HUDEP-2 (cell line): Measurements from ENCODE around the gene WNT9B.

Experiments
- DNase-seq, 76 experiments: peaks; one replicate each; lab custom pipeline; 2025; ENCODE audit not compliant: unreplicated experiment in 76 of 76; lab: John Stamatoyannopoulos, UW

The WNT9B gene, protein sequence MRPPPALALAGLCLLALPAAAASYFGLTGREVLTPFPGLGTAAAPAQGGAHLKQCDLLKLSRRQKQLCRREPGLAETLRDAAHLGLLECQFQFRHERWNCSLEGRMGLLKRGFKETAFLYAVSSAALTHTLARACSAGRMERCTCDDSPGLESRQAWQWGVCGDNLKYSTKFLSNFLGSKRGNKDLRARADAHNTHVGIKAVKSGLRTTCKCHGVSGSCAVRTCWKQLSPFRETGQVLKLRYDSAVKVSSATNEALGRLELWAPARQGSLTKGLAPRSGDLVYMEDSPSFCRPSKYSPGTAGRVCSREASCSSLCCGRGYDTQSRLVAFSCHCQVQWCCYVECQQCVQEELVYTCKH

DNA sequence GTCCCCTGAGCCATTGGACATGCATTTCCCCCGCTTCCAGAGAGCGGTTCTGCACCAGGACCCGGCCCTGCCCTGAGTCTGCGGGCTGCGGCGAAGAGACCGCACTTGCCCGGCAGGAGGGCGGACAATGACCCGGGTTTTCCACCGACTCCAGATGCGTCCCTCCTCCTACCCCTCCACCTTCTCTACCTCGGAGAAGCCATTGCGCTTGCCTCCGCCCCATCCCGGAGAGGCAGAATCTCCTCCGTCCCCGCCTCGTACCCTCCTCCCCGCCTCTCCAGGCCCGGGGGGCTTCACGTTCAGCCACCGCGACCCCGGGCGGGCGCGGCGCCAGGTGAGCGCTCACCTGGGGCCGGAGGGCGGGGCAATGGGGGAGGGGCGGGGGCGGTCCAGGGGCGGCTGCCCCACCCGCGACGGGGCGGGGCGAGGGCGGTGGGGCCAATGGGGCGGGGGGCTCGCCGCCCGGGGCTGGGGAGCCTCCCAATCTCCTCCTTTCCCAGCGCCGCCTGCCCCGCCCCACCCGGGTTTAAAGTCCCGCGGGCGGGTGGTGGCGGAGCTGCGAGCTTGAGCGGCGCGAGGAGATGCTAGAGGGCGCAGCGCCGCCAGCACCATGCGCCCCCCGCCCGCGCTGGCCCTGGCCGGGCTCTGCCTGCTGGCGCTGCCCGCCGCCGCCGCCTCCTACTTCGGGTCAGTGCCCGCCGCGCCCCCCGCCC, at the start of gene WNT9B:
WNT9B (plus strand) TSS at position 555 of the 713 bp plus-strand sequence; CDS start at position 611, 56 bp downstream.
- peak in 2 of 76 experiments; percentile 8 to 26 for DNase-seq

DNA sequence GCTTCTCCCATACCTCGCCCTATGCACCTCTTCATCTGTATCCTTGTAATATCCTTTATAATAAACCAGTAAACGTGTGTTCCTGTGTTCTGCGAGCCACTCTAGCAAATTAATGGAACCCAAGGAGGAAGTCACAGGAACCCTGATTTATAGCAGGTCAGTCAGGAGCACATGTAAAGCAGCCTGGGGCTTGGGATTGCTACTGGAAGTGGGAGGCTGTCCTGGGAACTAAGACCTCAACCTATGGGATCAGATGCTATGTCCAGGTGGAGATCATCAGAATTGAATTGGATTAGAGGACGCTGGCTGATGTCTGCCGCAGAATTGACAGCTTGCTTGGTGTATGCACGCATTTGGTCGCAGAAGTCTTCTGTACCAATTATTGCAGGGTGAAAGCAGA, 48.6 kb upstream of the WNT9B start:
- DNase-seq: no peak

DNA sequence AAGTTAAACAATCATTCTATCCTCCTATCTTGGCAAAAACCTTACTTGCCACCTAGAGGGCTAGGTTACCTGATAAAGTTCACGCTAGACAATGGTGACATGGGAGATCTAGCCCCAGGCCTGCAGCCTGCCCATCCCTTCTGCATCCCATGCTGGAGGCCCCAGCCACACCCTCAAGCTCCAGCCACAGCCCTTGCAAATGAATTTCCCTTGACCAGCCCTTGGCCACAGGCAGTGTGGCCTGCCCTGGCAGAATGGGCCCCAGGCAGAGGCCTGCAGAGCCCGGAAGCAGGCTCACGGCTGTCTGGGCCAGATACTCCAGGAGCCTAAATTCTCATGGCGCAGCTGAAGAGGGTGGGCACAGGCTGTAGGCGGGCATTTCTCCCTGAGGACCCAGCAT, 47.8 kb upstream of the WNT9B start:
- DNase-seq: no peak

DNA sequence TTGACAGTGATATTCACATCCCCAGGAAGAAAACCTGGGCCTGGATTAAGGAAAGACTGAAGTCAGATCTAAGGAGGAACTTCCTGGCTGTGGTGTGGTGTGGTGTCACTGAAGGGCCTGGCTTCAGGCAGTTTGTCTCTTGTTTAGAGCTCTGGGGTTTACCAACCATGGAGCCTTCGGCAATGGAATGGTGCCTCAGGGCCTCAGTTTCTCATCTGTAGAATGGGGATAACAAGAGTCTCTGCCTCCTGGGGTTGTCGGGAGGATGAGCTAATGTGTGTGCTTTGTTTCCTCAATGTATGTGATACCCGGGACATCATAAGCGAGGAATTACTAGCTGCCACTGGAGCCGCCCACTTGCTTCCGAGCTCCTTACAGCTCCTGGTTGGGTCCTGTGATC, 45.6 kb upstream of the WNT9B start:
- DNase-seq: no peak

DNA sequence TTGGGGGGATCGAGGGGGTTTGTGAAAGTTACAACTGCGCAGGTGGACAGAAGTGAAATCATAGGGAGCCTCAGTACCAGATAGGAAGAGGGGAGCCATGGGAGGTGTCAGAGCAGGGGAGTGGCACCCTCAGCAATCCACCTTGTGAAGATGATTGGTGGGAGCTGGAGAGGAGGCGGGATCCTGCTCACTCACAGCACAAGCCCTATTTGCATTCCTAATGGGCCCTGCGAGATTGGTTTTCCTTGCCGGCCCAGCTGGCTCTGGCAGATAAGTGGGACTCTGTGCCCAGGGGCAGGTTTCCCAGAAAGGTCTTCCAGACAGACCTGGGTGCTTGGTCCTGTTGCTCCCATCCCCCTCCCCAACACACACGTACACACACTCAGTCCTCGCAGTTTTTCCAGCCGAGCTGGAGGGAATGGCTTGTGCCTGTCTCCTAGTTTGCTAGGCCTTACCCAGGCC, 42.2 kb upstream of the WNT9B start:
- peak in 1 of 76 experiments; percentile 17 for DNase-seq

DNA sequence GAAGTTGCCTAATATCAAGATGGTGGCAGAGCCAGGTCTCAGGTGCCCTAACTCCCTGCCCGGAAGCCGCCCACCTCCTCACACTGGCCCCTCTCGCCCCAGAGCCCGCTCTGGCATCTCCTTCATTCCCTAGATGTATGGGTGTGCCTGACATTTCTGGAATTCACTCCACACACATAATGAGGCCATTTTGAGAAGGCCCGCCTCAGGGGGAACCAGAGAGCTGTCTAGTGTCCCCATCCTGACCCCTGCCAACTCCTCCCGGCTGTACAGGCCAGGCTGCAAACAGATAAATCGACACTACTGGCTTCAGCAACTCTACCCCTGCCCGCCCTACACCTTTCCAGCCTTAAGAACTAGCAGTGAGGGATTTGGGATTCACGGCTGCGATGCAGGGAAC, 40.5 kb upstream of the WNT9B start:
- DNase-seq: no peak

DNA sequence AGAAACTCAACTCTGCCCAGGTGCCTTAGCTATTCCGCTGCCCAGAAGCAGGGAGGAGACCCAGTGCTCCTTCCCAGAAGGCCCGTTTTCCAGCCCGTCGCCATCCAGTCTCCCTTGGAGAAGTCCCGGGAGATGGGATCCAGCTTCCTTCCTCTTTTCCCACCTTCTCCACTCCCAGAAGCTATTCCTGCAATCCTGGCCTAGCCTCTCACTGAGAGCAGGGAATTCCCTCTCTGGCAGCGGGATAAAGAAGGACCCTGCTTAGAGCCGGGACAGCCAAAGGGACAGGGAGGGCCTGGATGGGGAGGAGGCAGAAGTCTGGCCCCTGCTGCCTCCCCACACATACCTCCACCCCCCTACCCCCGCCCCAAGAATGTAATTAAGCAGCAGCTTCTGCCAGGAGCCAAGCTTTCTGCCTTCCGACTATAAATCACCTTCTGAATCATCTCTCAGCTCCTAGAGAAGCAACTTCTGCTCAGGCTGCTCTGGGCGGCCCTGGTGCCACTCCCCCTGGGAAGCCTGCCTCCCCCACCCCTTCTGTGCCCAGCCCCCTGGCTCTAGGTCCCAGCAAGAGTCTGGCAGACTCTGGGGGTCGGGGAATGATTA, 39.3 kb upstream of the WNT9B start:
- DNase-seq: no peak

DNA sequence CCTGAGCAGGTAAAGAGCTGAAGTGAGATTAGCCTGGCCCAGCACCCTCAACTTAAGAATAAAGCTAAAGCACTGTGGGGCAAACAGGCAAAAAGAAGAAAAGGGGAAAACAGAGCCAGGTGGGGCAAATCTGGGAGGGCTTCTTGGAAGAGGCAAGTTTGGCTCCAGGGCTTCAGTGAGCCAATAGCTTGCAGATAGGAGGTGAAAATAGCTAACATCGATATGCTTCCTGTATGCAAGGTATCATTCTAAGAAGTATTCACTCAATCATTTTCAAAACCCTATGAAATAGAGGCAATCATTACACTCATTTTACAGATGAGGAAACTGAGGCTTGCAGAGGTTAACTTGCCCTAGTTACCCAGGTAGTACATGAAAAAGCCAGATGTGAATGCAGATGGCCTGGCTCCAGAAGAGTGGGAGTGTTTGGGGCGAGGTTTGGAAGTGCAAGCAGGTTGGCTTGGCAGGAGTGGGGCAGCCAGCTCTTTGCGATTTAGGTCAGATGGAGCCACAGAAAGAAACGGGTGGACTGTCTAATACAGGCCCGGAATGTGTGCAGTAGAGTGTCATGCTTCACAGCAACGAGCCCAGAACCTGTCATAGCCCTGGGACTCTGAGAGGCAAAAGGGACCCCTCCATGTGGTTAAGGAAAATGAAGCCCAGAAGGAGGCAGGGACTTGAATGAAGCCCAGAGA, 38.6 kb upstream of the WNT9B start:
- no peak for DNase-seq

DNA sequence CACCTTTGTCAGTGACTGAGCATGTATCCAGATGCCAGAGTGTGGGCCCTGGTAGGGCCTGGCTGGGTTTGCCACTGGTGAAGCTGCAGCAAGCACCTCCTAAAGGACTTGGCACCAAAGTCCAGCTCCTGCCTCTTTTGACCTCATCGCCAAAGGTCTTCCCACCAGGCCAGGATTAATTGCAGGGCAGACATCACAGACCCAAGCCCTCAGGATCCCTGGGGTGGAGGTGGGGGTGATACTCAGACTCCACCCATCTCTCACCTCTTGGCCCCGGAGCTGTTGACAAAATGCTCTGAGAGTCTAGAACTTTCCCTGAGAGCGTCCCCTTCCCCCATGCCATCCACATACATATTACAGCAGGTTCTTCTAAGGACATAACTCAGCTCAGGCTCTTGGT, 37.5 kb upstream of the WNT9B start:
- DNase-seq: no peak

DNA sequence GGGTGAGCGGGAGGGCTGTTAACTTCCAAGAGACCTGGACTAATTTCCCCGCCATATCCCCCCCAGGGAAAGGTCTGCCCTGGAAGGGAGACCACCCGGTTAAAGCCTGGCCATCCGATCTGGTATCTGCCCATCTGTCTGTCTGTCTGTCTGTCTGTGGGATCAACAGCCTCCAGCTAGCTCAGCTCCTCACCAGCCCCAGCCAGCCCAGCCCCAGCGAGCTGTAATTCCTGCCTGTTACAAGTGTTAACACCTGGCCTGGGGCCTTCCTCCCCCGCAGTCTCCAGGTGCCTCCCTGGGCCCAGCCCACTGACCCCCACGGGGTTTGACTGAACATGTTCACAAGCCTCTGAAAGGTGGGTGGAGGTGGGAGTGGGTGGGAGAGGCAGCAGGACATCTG, 36.9 kb upstream of the WNT9B start:
- no peak for DNase-seq

DNA sequence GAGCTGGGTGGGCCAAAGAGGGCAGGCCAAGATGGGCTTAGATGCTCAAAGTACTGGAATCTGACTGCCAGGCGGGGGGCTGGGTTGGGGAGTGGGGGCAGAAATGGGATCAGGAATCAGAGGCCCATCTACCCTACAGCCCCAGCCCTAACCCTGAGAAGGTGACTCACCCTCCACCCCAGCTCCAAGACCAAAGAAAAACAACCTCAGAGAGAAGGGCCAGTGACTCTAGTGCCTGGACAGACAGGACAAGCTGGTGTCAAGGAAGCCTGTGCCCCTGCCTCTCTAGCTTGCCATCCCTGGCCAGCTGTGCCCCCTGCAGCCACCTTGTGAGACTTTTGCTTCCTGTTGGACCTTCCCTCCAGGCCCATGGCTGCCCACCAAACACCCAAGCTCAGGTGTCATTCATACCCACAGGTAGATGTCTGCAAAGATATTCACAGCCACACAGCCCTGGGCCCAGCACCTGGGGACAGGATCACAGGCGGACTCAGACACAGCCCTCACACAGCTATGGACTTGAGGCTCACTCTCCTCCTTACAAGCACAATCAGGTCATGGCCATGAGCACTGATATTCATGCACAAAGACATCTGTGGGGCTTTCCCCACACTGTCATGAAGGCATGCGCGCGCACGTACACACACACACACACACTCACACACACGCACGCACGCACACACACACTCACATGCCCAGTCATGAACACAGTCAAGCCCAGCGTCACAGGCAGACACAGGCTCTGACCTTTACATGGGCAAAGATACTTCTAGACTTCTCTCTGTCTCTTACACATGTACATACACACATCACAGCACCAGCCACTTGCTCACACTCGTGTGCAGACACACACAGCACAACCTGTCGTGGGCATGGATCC, 35.7 kb upstream of the WNT9B start:
- no peak for DNase-seq

DNA sequence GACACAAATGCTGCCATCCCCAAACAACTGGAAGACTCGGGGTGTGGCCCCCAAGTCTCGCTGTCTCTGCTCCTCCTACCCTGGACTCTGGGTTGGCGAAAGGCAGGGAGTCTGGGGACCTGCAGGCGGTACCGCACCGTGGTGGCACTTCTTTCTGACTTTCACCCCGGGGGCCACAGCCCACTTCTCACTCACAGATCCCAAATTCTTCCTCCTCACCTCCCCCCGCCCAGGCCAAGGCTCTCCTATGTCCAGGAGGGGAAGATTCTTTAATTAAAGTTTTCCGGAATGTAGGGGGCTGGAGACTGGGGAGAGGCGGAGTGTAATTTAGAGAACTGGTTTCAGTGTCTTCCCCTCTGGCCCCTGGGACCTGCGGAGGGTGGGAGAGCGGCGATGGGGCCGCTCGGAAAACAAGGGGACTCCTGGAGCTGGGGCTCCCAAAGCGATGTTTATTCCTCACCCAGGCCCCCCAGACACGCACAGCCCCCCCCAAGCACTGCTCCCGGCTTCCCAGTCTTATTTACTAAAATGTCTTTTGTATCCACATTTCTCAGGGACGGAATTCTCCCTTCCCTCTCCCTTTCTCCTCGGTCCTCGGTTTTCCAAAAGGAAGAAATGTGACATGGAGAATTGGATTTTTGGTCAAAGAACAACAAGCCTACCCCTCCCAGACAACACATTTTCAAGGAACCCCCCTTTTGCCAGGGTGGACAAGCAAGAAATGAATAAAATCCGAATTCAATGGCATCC, 34.1 kb upstream of the WNT9B start:
- DNase-seq: no peak

DNA sequence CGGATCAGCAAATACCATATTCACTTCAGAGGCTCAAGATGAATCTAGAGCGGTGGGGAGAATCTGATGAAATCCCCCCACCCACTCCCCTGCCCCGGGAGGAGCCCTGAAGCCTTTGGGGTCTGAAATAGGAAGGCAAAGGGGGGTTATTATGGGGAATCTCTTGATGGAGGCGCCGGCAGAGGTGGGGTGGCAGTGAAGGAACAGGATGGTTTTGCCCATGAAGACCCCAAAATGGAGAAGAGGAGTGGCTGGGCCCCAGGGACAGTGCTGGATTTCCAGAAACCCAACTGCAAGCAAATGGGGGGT, 33.5 kb upstream of the WNT9B start:
- DNase-seq: no peak

DNA sequence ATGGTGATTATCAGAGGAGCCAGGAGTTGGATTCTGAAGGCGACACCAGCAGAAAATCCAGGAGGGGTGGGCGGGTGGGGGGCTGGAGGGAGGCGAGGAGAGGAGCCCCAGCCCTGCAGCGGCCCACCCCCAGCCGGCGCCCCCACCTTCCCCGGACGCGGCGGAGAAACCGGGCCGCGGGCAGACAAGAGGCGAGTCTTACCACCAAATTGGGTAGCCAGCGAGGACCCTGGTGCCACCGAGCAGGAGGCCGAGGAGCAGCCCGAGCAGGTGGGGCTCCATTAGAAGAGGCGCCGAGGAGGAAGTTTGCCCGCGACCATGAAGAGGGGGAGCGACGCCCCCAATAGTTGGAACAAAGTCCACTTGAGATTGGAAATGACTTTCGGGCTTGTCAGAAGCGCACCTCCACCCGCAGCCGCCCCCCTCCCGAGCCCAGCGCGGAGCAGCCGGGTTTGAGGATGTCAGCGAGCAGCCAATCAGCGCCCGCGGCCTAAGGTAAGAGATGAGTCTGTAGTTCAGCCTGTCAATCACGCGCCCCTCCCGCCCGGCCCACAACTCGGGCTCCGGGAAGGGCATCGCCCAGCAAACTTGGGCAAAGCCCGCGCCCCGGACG, 33.0 kb upstream of the WNT9B start, which contains the start of gene WNT3:
WNT3 (minus strand) TSS at position 377 of the 613 bp plus-strand sequence; CDS start at position 282, 95 bp downstream.
- DNase-seq: peak in 8 of 76 experiments; percentile 5 to 34 (median 18)

DNA sequence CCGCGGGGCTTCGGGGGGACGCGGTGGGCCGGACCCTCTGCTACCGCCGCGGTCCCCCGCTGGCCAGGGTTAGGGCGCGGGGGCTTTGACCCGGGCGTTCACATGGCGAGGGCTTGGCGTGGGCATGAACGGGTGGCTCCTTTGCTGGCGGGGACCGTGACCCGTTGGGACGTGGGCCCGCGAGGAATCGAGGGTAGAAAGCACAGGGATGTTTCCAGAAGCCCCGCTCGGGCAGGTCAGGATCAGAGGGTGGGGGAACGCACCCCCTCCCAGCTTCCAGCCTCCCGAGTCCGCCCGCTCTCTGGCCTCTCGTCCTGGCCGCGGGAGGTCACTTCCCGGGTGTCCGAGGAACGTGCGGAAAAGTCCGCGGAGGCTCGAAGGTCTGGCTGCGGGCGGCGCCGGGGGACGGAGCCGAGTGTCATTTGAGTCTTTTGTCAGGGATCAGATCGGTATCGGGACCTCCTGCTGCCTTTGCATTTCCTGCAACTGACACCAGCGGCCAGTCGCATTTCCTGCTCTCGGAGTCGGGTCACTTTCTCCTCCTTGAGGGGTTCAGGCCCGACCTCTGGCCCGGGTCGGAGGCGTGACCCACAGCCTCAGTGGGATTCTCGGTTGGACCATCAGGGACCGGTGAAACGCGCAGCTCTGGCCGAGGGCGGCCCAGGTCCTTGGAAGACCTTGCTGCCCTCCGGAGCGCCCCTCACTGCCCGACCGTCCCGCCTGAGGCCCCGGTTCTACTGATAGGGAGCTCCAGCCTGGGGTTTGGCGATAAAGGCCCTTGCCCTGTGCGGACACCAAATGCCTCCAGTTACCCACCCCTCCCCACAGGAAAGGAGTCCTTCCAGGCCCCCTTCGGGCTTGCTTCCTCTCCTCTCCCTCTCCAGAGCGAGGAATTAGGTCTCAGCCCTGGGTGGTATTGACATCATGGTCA, 32.2 kb upstream of the WNT9B start:
- DNase-seq: peak in 17 of 76 experiments; percentile 5 to 39 (median 18)

DNA sequence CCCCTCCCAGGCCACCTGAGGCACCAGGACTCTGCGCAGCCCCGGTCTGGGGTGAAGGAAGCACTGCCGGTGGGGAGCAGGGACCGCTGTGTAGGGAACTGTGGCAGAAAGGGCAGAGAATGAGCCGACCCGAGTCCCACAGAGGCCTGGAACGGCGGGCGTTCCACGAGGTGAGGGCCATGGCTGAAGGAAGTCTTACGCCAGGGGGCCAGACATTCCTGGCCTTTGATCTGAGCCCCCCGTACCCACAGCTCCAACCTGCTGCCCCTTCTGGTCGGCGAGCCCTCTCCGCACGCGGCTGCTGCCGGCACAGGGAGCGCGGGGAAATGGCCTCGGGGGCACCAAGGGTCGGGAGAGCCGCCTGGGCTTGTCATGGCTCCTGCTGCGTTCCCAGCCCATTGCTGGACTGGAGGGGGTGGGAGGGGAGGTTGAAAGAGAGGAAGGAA, 31.5 kb upstream of the WNT9B start:
- DNase-seq: no peak

DNA sequence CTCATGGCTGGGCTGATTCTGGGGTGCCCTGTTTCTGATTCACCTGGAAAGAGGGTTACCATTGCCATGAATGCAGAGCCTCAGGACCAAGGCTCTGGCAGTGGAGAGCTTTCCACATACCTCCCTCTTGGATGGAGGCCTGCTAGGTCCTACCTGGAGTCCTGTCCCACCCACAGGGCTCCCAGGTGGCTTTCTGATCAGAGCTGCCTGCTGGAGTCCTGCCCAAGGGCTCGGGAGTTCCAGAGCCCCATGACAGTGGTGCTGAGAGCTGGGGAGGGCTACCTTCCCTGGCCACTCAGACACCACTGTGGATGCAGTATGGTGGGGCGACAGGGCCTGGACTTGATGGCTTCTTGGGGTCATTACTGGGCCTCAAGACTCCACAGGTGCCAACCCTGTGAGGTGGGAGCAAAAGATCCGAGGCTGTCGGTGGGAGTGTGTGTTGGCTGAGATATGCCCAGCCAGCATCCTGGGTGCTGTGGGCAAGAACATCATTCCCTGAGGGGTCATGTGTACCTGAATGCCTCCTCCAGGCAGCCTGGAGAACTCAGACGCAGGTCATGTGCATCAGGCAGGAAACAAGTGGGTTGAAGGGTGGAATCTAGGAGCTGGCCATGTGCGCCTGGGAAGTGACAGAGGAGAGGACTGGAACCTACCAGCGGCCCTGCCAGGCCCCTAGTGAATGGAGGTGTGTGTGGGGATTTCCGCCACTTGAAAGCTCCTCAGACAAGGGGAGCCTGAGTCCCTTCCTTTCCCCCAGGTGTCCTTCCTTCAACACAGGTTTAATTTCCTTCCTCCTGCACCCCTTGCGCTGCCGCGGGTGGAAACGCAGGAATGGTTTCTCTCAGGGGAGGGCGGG, 30.6 kb upstream of the WNT9B start:
- no peak for DNase-seq
